Measurements from ENCODE around the gene RIMS3.

- TF ChIP-seq POLR2AphosphoS5 (IDR thresholded peaks at IDR 0.05), result no peak
- TF ChIP-seq CTCF (IDR thresholded peaks at IDR 0.05), result no peak
- no peak for TF ChIP-seq POLR2A (IDR thresholded peaks at IDR 0.05)
Observed at GRCh38 chr1:40633931-40634376, 31.5 kb downstream of the RIMS3 start.
